Measurements from ENCODE around the gene IGLL5.

DNA sequence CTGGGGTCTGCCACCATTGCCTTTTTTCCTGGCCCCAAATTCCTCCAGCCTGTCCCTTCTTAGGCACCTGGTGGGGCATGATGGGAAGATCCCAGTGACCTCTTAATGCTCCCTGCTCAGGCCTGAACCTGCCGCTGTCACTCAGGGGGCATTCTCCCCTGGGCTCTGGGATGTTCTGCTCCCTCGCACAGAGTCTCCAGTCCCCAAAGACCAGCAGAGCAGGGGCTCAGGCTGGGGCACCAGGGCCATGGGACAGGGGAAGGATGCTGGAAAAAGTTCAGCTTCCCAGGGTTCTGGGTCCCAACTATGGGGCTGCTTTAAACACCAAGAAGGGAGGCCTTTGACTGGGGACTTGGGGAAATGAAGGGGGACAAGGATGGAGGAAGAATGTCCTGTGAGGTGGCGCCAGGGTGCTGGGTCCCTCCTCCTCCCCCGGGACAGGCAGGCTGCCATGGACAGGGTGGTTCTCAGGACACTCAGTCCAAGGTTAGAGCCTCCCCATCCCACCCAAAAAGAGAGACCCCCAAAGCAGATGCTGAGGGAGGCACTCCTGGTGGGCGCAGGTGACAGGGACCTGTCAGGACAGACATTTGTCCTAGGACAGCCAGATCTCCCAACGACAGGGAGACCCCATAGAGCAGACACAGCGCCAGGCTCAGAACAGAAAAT, 30.8 kb downstream of the IGLL5 start:
- TF ChIP-seq, protein P1, sequence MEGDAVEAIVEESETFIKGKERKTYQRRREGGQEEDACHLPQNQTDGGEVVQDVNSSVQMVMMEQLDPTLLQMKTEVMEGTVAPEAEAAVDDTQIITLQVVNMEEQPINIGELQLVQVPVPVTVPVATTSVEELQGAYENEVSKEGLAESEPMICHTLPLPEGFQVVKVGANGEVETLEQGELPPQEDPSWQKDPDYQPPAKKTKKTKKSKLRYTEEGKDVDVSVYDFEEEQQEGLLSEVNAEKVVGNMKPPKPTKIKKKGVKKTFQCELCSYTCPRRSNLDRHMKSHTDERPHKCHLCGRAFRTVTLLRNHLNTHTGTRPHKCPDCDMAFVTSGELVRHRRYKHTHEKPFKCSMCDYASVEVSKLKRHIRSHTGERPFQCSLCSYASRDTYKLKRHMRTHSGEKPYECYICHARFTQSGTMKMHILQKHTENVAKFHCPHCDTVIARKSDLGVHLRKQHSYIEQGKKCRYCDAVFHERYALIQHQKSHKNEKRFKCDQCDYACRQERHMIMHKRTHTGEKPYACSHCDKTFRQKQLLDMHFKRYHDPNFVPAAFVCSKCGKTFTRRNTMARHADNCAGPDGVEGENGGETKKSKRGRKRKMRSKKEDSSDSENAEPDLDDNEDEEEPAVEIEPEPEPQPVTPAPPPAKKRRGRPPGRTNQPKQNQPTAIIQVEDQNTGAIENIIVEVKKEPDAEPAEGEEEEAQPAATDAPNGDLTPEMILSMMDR (IDR thresholded peaks at IDR 0.05), result no peak
- TF ChIP-seq POLR2A (IDR thresholded peaks at IDR 0.05), result no peak

Measured in testis (tissue), 2 donors.